ENCODE results near the gene PRDM15.

PRDM15 gene

DNA sequence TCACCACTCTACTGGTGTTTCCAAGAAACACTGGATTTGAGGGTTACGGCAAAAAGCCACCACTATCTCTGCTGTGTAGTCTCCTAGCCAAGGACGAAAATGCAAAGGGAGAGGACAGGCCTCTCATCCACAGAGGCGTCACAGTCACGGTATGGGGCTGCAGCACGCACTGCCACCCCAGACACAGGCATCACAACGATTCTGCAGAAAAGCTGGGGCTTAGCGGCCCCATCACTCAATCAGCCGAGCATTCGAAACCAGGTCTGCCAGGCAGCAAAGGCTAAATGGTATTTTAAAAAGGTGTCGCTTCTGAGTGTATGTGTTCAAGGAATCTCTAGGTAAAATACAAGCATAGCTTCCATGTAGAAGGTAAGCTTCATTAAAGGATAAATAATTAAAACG is 113.7 kb downstream of the PRDM15 start:
- no peak overlapping the region for H3K27ac ChIP-seq
- TF ChIP-seq CTCF (IDR thresholded peaks at IDR 0.05): no peak
- peaks cover 0 to 13% of the 10 kb centered on the region in 2 donors for H3K27me3 ChIP-seq
- no peaks in the 10 kb centered on the region for H3K9me3 ChIP-seq
- no peak for DNase-seq
- intact Hi-C loops (cut with DNase I; ENCODE audit: low total_unique reads): no loop called here
- H3K4me1 ChIP-seq: peaks cover 0 to 50% (median 33%) of the 10 kb centered on the region in 4 donors
- no peak overlapping the region for H3K4me3 ChIP-seq
- no peaks in the 10 kb centered on the region for H3K36me3 ChIP-seq

GRCh38 chr21:41764558-41765419 is 114.4 kb downstream of the PRDM15 start:
- no peak overlapping the region for H3K4me3 ChIP-seq
- H3K9me3 ChIP-seq: no peaks in the 10 kb centered on the region
- peaks cover 0 to 13% of the 10 kb centered on the region in 2 donors for H3K27me3 ChIP-seq
- intact Hi-C loops (cut with DNase I; ENCODE audit: low total_unique reads): loop anchor here (5.0 kb wide), 1 partner anchor 37 kb away; no protein-coding TSS in a partner anchor
- no peak for DNase-seq
- H3K27ac ChIP-seq: no peak overlapping the region
- no peaks in the 10 kb centered on the region for H3K36me3 ChIP-seq
- peaks cover 0 to 53% (median 35%) of the 10 kb centered on the region in 4 donors for H3K4me1 ChIP-seq
- TF ChIP-seq CTCF (IDR thresholded peaks at IDR 0.05): no peak

DNA sequence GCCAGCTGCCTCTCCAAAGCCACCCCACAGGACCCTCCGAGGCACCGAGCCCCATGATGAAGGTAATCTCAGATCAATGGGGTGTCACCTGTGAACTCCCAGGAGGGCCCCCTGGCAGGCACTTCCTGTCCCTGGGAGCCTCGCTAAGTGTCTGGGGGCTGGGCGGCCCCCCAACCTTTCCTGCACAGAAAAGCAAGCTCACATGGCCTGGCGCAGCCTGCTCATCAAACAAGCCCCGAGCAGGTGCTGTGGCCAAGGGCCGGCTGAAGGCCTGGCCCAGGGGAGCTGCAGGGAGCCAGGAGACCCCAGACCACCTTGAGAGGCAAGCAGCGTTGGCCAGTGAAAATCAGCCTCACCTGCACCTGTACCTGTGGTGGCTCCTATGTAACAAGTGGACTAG is 115.1 kb downstream of the PRDM15 start:
- no peaks in the 10 kb centered on the region for H3K36me3 ChIP-seq
- H3K27me3 ChIP-seq: peaks cover 0 to 9% of the 10 kb centered on the region in 2 donors
- peak overlapping the region; percentile 20 to 34 for H3K27ac ChIP-seq
- H3K4me3 ChIP-seq: no peak overlapping the region
- intact Hi-C loops (cut with DNase I; ENCODE audit: low total_unique reads): loop anchor here (5.0 kb wide), 1 partner anchor 37 kb away; no protein-coding TSS in a partner anchor
- H3K9me3 ChIP-seq: no peaks in the 10 kb centered on the region
- H3K4me1 ChIP-seq: peaks cover 0 to 60% (median 35%) of the 10 kb centered on the region in 4 donors
- no peak for DNase-seq
- TF ChIP-seq CTCF (IDR thresholded peaks at IDR 0.05): no peak

GRCh38 chr21:41763398-41763931 is 115.7 kb downstream of the PRDM15 start:
- no peak for DNase-seq
- H3K9me3 ChIP-seq: no peaks in the 10 kb centered on the region
- H3K27ac ChIP-seq: peak overlapping the region; percentile 20 to 34
- peaks cover 0 to 64% (median 36%) of the 10 kb centered on the region in 4 donors for H3K4me1 ChIP-seq
- peaks cover 0 to 9% of the 10 kb centered on the region in 2 donors for H3K27me3 ChIP-seq
- intact Hi-C loops (cut with DNase I; ENCODE audit: low total_unique reads): loop anchor here (5.0 kb wide), 1 partner anchor 36 kb away; no protein-coding TSS in a partner anchor
- no peaks in the 10 kb centered on the region for H3K36me3 ChIP-seq
- no peak overlapping the region for H3K4me3 ChIP-seq
- TF ChIP-seq CTCF (IDR thresholded peaks at IDR 0.05): no peak

DNA sequence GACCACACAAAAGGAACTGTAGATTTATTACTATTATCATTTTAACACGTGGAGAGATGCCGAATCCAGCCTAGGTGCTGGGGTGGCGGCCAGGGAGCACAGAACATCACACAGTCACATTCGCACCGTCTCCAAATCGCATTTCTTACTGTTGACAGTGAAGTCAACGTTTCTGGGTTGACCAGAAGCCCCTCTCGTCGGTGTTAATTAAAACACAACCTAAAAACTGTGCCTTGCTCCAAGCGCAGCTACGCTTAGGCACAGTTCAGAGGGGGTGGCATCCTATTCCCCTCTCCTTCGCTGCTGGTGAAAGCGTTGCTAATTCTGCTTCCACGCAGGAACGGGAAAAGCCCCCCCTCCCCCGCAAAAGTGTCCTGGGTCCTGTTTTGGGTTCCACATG is 116.4 kb downstream of the PRDM15 start:
- H3K27ac ChIP-seq: peak overlapping the region in 1 of 2 donors; percentile 20

More for the DNA sequence above, 116.4 kb downstream of the PRDM15 start:
- peaks cover 0 to 9% of the 10 kb centered on the region in 2 donors for H3K27me3 ChIP-seq
- H3K4me3 ChIP-seq: no peak overlapping the region
- no peak for DNase-seq
- TF ChIP-seq CTCF (IDR thresholded peaks at IDR 0.05): no peak
- intact Hi-C loops (cut with DNase I; ENCODE audit: low total_unique reads): loop anchor here (5.0 kb wide), 1 partner anchor 35 kb away; no protein-coding TSS in a partner anchor
- peaks cover 0 to 61% (median 36%) of the 10 kb centered on the region in 4 donors for H3K4me1 ChIP-seq
- H3K9me3 ChIP-seq: no peaks in the 10 kb centered on the region
- H3K36me3 ChIP-seq: no peaks in the 10 kb centered on the region

All from tibial artery (tissue), 4 donors.